GM18511 (cell line): Measurements from ENCODE around the gene EPHA1.
A peak's percentile ranks its signal among the peaks of the same experiment; 100 is the strongest.

Experiments
- ATAC-seq: cut with Tn5 transposase; IDR thresholded peaks from one replicate; pipeline ENCODE4 v1.9.1; 2021; ENCODE audit warnings: mild to moderate bottlenecking, moderate library complexity; ENCODE audit not compliant: unreplicated experiment

EPHA1 gene

DNA sequence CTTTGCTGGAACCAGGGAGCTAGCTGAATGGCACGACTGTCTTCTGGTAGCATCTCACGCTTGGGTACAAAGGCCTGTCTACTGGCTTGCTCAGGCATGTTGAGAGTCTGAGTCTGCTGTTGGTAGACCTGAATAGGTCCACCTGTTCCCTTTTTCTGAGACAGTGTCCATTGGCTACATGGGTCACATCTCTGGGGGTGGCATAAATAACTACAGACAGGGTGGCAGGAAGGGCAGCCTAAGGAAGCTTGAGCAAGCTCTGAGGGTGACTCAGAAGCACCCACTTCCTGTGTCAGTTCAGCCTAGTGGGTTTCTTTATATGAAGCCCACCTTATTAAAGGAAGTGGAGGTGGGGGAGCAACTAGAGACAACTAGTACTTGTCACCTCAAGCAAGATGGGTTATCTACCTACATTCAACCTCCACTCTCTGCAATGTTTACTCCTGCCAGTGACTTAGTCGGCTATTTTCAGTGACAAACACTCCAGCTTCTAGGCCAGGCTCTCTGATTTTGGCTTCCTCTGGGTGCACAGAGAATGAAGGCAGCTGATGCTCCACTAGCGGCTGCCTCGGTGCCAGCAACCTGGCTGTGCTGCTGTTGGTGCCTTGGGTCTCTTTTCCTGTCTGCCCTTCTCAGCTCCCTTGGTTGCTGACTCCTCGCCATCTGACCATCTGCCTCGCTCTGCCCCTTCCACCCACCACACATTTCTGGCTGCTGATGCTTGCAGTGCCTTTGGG lies 33.2 kb downstream of the EPHA1 start:
- no peak for ATAC-seq

DNA sequence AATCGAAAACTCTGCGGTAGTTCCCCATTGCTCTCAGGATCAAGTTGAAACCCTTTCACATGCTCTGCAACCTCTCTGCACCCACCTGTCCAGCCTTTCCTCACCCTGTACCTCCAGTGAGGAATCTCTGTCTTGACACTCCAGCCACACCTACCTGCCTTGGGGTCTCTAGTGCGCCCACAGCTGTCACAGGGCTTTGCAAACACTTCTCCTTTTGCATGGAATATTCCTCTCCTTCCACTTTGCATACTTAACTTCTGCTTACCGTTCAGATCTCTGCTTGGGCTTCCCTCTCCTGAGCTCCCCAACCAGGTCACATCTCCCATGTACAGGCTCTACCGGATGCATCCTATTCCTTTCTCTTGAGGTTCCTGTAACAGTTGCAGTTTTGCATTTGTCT lies 34.1 kb downstream of the EPHA1 start:
- ATAC-seq: no peak

DNA sequence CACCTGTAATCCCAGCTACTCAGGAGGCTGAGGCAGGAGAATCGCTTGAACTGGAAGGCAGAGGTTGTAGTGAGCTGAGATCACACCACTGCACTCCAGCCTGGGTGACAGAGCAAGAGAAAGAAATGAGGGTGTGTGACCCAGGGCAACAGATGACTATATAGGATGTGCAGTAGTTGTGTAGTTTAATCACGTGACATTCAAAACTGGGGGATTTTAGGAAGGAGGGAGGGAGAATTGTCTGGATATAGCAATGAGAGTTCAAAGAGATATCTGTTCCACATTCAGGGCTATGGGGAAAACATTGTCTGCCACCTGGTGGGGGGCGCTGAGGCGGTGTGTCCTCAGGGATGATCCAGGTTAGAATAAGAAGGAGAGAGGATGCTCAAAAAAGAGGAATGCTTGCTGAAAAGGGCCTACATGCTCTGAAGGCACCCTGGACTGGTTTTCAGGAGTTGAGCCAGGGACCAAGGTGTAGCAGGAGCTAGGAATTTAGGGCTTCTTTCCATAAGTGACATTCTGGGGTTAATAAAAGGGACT lies 35.3 kb downstream of the EPHA1 start:
- no peak for ATAC-seq

DNA sequence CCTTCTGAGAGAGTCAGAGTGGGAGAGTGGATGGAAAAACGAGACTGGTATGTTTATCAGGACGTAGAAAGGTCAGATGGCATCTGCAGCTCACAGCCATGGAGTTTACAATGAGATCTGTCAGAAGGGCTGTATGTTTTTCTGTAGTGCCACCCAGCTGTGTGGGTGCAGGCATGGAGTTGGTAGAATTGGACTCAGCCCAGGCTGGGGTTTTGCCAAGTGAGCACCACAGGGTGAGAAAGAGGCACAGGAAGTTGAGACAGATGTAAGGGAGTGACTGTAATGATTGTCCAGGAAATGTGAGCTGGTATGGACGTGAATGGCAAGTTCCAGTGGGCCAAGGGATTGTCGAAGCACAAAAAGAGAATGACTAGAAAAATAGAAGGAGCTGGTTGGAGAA lies 36.6 kb downstream of the EPHA1 start:
- ATAC-seq: no peak

DNA sequence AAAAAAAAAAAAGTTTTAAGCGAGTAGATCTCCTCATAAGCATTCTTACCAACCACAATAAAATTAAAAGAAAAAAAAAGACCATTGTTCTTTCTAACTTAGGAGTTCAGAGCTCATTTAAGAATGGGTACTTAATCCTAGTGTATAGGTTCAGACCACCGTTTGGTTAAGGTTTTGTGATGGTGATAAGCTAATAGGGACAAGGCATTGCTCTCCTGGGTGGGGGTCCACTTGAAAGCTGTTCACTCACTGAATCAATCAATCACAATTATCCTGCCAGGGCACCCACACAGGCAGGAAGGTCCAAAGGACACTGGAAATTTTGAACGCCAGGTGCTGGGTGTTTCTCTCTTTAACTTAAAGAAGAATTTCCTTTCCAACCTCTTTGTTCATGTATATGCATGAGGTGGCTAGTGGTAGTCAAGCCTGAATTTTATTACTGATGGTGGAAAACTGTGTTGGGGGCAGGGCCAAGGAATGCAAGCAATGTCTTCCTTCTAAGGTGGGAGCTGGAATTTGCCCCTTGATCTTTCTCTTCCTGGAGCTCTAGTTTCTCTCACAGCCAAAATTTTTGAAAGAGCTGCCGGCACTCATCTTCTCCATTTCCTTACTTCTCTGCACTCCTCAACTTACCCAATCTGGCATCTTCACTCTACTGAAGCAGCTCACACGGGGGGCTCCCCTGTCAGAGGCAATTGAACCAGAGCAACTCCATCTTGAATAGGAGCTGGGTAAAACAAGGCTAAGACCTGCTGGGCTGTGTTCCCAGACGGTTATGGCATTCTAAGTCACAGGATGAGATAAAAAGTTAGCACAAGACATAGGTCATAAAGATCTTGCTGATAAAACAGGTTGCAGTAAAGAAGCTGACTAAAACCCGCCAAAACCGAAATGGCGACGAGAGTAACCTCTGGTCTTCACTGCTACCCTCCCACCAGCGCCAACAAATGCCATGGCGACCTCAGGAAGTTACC lies 38.7 kb downstream of the EPHA1 start:
- no peak for ATAC-seq

DNA sequence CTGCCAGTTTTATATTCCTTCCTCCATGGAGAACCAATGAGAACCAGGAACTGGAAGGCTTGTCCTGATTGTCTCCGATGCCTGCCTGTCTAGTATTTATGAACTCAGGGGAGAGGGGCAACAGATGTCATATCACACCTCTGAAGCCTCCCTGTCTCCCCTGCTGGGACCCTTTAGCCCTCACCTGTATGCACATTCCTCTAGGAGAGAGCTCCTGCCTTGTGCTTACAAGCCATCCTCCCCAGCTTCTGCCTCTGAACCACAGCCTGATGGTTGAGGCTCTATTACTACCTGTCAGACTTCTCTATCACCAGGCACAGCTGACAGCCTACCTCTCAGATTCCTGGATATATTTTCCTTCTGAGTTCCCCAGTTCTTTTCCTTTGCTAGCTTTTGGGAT lies 40.3 kb downstream of the EPHA1 start:
- no peak for ATAC-seq

DNA sequence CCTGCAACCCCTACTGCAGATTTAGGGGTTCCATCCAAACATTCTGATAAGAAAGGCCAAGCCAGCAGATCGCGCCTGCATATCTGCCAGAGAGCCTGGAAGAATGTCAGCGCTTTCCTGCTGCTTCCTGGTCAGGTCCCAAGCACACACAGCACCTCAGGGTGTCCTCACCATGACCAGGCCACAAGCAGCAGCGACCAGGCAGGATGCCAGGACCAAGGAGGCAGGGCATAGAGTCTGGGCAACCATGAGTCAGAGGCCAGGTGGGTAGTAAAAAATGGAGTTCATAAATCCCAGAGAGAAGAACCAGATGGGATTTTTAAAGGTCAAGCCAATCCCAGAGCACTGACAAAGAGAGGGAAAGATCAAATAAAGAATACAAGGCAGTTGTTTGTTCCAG lies 40.7 kb downstream of the EPHA1 start:
- ATAC-seq: no peak

DNA sequence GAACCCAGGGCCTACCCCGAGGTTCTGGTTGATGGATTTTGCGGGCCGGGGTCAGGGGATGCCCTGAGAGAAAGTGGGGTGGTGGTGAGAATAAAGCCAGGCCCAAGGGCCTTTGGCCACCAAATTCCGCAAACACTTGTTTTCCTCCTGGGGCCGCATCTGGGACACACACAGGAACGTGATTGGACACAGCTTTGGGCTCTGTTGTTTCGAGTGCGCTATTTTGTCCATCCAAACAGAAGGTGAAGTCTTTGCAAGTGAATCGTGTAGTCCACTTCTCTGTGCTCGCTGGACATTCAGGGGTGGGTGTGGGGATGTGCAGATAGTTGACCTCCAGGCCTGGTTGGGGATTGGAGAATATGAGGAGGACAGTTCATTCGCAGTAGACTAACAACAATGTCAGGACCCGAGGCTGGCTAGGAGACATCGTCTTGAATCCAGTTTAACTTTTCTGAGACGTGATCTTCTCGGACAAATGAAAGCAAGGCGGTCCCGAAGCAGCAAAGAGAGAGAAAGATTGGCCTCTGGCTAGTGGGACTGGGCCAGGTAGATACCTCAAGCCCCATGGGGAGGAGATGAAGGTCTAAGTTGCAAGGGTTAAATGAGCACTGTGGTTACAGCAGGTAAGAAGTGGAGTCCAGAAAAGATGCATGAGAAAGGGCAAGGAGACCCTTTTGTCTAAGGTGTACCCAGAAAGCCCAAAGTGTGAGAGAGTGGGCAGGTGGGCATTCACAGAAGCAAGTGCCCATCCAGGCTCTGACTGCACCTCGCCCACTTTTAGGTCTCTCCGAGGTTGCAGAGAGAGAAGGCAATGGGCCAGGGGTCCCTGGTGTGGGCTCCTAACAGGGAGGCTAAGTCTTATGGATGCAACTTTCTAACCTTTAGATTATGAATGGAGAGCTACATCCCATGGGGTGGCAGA lies 45.4 kb downstream of the EPHA1 start:
- no peak for ATAC-seq

DNA sequence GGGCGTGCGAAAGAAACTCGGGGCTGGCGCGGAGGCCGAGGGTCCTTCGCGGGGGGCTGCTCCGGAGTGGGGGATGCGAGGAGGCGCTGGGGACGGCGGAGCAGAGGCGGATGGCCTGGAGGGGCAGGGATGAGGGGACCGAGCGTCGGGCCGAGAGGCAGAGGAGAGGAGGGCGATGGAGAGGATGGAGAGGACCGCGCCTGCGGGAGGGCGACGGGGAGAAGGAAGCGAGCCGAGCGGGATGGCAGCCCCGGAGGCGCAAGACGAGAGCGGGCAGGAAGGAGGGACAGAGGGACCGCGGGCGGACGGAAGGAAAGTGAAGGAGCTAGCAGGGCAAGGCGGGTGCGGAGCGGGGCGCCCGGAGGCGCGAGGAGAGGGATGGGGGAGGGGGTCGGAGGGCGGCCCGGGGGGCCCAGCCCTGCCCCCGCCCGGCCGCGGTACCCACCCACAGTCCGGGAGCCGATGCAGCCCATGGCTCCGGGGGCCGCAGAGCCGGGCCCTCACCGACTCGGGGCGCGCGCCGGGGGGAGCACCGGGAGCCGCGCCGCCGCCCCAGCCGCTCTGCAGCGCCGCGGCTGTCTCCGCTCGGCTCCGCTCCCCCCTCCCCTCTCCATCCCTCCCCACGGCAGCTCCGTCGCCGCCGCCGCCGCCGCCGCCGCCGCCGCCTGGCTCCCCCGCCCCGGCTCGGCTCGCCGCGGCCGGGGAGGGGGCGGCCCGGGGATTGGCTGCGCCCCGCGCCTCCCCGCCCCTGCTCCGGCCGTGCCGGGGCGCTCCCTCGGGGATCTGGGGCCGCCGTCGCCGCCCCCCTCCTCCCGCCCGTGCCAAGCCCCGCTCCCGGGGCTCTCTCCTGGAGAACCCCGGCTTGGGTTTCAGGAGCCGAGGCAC lies 46.3 kb downstream of the EPHA1 start, which contains the start of gene FAM131B:
Gene FAM131B (minus strand): TSS at position 583 of the 885 bp plus-strand sequence. CDS start 110 bp downstream, at position 473.
- ATAC-seq: peak; percentile 51

DNA sequence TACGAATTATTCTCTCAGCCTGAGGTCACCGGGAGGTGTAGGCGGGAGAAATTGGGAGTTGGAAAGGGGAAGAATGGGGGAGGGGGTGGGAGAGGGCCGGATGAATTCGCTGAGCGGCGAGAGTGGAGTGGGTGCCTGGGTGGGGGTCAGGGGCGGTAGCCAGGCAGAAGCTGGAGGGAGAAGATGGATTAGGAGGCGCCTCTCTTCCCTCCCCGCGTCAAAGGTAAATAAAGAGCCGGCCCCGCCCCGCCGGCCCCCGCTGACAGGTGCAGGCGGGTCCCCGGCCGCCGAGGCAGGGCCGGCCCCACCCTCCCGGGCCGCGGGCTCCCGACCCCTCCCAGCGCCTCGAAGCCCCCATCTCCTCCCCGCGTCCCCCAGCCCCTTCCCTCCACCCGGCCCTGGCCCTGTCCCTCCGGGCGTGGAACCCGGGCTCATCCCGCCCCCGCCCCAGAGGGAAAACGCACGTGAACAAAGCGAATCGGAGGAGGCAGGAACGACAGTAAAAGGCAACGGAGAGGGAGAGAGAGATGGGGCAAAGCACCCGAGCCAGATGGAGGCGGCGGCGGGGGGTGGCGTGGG lies 47.0 kb downstream of the EPHA1 start:
- ATAC-seq: no peak

DNA sequence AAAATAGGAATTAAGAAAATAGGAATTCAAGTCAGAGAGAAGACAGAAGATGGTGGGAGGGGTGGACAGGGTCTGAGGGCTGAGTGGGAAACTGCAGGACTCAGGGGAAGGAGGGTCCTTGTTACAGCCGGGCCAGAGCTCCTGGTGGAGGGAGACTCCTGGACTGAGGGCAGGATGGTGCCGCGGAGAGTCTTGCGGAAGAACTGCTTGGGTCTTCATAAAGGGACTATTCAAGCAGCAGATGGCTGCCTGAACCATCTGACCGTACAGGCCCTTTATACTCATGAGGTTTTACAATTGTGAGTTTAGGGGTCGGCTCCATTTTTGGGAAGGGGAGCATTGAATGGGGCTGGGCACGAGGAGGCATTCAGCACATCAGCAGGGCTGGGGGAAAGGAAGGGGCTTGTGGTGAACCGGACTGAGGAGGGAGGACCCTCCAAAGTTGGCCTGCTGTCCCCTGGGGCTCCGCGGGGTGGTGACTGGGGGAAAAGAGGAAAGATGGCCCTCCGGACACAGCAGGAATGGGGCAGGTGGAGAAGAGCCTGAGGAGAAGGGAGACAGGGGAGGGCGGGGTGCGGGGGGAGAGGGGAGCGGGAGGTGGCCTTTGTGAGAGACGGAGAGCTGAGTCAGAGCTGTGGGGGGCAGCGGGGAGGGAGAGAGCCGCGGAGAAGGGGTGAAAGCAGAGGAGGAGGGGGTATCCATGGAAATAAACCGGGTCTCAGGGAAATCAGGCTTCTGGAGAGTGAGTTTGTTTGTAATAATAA lies 47.7 kb downstream of the EPHA1 start:
- no peak for ATAC-seq

DNA sequence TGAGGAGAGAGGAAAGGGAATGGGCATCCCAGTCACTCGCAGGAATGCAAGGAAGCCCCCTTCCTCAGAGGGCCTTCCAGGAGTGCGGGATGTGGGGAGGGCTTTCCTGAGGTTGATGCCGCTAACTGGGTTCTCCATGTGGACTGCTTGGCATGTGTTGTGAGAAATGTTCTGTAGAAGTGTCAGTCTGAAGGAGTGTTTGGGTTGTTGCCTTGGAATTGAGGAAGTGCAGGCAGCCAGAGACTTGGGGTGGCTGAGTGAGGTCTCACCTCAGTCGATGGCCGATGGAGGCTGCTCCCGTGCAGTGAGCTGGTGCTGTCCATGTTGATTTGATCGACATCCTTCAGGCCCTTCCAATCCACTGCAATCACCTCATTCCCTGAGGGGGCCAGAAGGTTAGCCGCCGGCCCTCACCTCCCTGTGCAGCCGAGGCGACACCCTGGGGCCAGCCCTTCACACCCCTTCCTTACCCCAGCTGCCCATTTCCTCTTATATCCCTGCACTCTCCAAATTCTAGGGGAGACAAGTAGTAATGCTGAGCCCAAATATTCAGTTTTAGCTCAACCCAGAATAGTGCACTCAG lies 48.8 kb downstream of the EPHA1 start:
- ATAC-seq: no peak

DNA sequence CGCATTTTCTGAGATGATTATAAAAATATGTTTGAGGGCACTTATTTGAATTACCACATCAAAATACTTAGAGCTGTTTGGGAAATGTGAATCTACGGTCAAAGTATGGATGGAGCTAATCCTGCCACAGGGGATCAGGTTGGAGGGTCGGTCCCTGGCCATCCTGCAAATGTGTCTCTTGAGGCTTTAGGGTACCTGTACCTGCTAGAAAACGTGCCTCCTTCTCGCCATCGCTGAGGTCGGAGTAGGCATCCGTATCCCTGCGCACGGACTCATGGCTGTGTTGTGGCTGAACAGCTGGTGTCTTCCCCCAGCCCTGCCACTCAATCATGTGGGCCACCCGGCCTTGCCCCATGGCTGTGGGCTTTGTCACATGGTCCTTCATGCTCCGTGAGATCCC lies 50.0 kb downstream of the EPHA1 start:
- no peak for ATAC-seq

DNA sequence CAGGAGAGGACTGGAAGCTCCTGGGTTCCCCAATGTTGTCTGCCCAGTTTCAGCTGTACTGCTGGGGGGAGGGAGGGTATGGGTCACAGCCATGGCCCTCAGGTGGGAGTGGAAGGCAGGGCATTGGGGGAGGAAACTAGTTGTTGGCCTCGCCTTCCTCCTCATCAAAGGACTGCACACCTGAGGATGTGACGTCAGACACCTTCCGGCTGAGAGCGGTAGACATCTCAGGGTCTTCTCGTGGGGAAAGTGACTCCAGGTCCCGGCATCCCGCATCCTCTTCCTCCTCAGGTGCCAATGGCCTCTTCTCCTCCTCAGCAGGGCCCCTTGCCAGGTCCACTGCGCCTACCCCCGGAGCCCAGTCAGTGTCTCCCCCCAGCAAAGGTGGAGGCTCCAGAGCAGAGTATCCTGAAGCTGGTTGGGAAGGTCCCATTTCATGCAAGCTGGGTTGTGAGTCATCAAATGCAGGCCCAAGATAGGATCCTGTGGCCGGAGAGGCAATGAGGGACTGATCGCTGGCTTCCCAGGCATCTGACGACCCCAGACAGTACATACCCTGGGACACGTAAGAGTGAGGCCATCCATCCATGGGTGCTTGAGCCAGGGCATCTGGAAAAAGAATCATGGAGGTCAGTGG lies 52.1 kb downstream of the EPHA1 start:
- no peak for ATAC-seq

DNA sequence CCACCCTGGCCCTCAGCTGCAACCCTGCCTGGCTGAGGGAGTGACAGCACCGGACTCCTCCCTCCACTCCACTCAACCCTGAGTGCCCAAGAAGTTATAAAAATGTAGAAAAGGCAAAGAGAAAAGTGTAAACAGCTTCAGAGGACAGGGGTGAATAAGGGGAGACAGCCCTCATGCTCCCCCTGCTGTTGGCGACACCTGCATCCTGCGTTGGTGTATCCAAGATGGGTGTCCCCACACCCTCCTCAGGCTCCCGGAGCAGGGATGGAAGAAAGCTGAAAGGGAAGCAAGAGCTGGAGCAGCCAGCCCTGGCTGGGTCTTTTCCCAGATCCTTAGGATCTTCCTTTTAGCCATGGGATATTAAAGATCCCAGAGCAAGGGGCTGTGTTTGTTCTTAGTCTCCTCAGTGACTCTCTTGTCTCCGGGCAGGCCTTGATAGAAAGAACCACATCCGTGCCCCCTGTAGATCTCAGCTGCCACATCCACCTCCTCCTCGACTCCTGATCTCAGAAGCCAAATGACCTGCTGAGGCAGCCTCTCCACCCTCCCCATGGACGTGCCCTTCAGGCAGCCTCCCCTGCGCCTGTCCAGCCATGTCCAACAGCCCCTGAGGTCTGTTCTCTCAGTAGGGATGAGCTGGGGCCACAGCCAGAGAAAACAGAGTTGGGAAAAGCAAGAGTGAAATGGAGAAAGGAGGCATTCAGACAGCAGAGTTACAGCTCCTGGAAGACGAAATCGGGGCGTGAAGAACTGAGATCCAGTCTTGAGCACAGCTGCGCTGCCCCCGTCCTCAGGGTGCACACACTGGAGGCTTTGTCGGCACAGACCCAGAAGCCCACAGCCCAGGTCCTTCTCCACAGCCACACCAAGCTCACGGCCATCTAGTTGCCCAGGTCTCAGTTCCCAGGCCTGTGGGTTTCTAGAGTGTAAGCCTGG lies 52.9 kb downstream of the EPHA1 start:
- ATAC-seq: no peak

DNA sequence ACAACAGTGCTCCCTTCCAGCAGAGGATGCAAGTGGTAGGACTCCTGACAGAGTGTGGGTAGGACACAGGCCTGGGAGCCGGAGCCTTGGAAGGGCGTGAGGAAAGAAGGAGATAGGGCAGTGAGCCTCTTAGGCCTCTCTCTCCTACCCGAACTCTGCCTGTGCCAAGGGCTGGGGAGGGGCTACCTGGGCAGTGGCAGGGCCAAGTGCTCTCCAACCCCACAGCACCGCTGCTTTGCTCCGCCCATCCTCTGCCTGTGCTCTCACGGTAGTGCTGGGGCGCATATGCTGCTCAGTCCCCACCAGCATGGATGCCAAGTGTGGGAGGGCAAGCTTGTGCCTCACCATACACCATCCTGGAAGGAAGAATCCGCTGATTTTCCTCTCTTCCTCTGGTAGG lies 53.7 kb downstream of the EPHA1 start:
- no peak for ATAC-seq

DNA sequence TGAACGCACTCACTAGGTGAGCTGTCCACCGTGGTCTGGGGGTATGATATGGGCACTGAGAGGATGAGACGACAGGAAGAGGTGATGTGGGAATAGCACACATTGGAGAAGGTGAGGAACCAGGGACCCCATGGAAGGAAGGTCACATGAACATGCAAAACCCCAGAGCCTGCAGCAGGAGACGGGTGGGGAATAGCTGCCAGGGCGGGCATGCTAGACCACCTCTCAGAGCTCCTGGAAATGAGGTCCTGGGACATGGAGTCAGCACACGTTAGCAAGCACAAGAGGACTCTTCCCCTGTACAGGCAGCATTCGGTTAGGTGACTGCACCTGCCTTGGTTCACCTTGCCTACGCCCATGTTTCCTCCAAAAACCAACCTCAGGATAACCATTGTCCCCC lies 54.3 kb downstream of the EPHA1 start:
- no peak for ATAC-seq
